Neural progenitor cell (in vitro differentiated cells): ENCODE results near the gene AMFR. TPM values are rescaled to one million over a fixed set of nuclear protein-coding genes. Genes with fewer than 3 reads are reported as not detected.

Experiments used
- DNase-seq: peaks from one replicate; pipeline ENCODE4 v3.0.0-alpha.2; 2016; ENCODE audit warnings: low spot score
- H2AFZ ChIP-seq: fragments of 200-600 bp; sonication (generic); replicated peaks from 2 replicates; pipeline ENCODE4 v1.6.1; 2016; ENCODE audit warnings: antibody characterized with exemption
- H3F3A ChIP-seq: fragments of 200-600 bp; sonication (generic); 2 replicates; pipeline ENCODE4 v1.6.1; 2016; ENCODE audit warnings: antibody characterized with exemption, low read depth
- H3K27ac ChIP-seq: fragments of 200-600 bp; sonication (generic); 2 replicates; pipeline ENCODE4 v1.5.1; 2016; ENCODE audit warnings: mild to moderate bottlenecking
- H3K27me3 ChIP-seq: fragments of 200-600 bp; sonication (generic); 2 replicates; pipeline ENCODE4 v1.6.1; 2016; ENCODE audit warnings: mild to moderate bottlenecking, moderate library complexity
- H3K36me3 ChIP-seq: fragments of 200-600 bp; sonication (generic); 2 replicates; pipeline ENCODE4 v1.5.1; 2016
- H3K4me1 ChIP-seq: fragments of 200-600 bp; sonication (generic); 2 replicates; pipeline ENCODE4 v1.6.1; 2016; ENCODE audit warnings: mixed run types
- H3K4me2 ChIP-seq: fragments of 200-600 bp; sonication (generic); 2 replicates; pipeline ENCODE4 v1.6.1; 2016
- H3K4me3 ChIP-seq: fragments of 200-600 bp; sonication (generic); 2 replicates; pipeline ENCODE4 v1.5.1; 2016
- H3K79me2 ChIP-seq: fragments of 200-600 bp; sonication (generic); 2 replicates; pipeline ENCODE4 v1.6.1; 2016; ENCODE audit warnings: low read depth
- H3K9ac ChIP-seq: fragments of 200-600 bp; sonication (generic); 2 replicates; pipeline ENCODE4 v1.6.1; 2016
- H3K9me3 ChIP-seq: fragments of 200-600 bp; sonication (generic); 2 replicates; pipeline ENCODE4 v1.5.1; 2016; ENCODE audit warnings: low read depth
- H4K20me1 ChIP-seq: fragments of 200-600 bp; sonication (generic); 2 replicates; pipeline ENCODE4 v1.6.1; 2016; ENCODE audit warnings: low read depth
- H3K27ac Mint-ChIP-seq: 3 replicates; pipeline ENCODE4 v1.8.0; 2021; ENCODE audit warnings: mixed read lengths
- H3K27me3 Mint-ChIP-seq: 2 replicates; pipeline ENCODE4 v1.8.0; 2022; ENCODE audit warnings: low read depth, mild to moderate bottlenecking, inconsistent platforms, moderate library complexity, mixed read lengths; ENCODE audit not compliant: insufficient read depth
- H3K36me3 Mint-ChIP-seq: 3 replicates; pipeline ENCODE4 v1.8.0; 2021; ENCODE audit warnings: mixed read lengths
- H3K4me1 Mint-ChIP-seq: 3 replicates; pipeline ENCODE4 v1.8.0; 2021; ENCODE audit warnings: mixed read lengths
- H3K4me3 Mint-ChIP-seq: 3 replicates; pipeline ENCODE4 v1.8.0; 2021; ENCODE audit warnings: mild to moderate bottlenecking, moderate library complexity, mixed read lengths
- H3K9me3 Mint-ChIP-seq: 3 replicates; pipeline ENCODE4 v1.8.0; 2020; ENCODE audit warnings: mixed read lengths
- EZH2 ChIP-seq: fragments of 200-600 bp; sonication (generic); IDR thresholded peaks from 2 replicates; pipeline ENCODE4 v1.6.1; 2017; ENCODE audit warnings: antibody characterized with exemption, mild to moderate bottlenecking, moderate library complexity
- EZH2phosphoT487 ChIP-seq: fragments of 200-600 bp; sonication (generic); IDR thresholded peaks from 2 replicates; pipeline ENCODE4 v1.6.1; 2017; ENCODE audit warnings: antibody characterized with exemption
- total RNA-seq: library from RNA; depleted of rRNA; stranded (reverse); fragments of >200 nt; gene quantifications from 2 replicates; pipeline ENCODE4 v1.2.3, GENCODE V29; 2015; ENCODE audit warnings: low replicate concordance
- TF ChIP-seq, protein P1 (sequence below): fragments of 200-600 bp; sonication (generic); IDR thresholded peaks from 2 replicates; pipeline ENCODE4 v1.5.1; 2017; ENCODE audit warnings: antibody characterized with exemption, mild to moderate bottlenecking

AMFR gene
- total RNA-seq, 1 donor from 2014 or later = 38.7 TPM

DNA sequence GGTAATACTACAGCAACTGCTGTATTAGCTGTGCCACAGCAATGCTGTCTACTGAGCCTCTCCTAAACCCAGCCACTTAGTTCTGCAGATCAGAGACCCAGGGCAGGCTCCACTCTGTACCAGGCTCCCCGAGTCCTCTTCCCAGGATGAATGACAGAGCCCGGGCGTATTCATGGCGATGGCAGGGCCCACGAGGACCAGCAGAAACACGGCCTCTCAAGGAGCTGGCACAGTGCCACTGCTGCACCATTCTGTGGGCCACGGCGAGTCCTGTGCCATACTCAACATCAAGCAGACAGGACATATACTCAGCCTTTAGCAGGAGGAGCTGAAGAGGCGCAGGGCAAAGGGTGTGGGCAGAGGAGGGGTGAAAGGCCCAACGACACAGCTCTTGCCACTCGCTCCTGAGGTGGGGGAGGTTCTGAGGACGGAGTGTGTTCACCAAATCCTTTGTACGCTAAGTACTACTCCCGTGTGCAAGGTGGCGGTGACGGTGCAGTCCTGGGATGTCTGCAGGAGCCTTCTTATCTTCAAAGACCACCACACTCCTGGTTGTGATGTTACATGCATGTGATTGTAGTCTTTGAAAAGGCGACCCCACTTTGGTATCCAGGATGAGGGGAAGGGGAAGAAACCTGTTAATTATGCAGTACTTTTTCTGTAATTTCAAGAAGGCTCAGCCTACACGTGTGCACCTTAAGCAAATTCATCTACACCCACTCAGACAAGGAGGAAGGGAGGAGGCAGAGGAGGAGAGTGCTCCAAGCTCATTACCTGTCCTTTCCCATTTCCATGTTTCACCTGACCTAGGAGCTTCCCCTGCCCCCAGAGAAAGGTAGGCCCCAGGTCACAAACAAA lies 98.0 kb downstream of the AMFR start:
- Histone ChIP-seq H3K4me3 (no peak overlapping the region), H3K9ac (no peak overlapping the region), H3K27me3 (no peaks in the 10 kb centered on the region), H3K36me3 (no peaks in the 10 kb centered on the region), H3K4me2 (no peak overlapping the region), H2AFZ (no peak overlapping the region), H4K20me1 (no peaks in the 10 kb centered on the region), H3K4me1 (no peaks in the 10 kb centered on the region), H3F3A (no peaks in the 10 kb centered on the region), H3K79me2 (no peaks in the 10 kb centered on the region), H3K9me3 (no peaks in the 10 kb centered on the region), H3K27ac (no peak overlapping the region)
- no peaks in the 10 kb centered on the region for H3K4me1 Mint-ChIP-seq
- TF ChIP-seq, protein P1, sequence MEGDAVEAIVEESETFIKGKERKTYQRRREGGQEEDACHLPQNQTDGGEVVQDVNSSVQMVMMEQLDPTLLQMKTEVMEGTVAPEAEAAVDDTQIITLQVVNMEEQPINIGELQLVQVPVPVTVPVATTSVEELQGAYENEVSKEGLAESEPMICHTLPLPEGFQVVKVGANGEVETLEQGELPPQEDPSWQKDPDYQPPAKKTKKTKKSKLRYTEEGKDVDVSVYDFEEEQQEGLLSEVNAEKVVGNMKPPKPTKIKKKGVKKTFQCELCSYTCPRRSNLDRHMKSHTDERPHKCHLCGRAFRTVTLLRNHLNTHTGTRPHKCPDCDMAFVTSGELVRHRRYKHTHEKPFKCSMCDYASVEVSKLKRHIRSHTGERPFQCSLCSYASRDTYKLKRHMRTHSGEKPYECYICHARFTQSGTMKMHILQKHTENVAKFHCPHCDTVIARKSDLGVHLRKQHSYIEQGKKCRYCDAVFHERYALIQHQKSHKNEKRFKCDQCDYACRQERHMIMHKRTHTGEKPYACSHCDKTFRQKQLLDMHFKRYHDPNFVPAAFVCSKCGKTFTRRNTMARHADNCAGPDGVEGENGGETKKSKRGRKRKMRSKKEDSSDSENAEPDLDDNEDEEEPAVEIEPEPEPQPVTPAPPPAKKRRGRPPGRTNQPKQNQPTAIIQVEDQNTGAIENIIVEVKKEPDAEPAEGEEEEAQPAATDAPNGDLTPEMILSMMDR = no peak
- no peak for TF ChIP-seq EZH2
- no peak for TF ChIP-seq EZH2phosphoT487
- peaks cover 6% of the 10 kb centered on the region for H3K27me3 Mint-ChIP-seq
- no peak for DNase-seq
- no peak overlapping the region for H3K4me3 Mint-ChIP-seq
- no peaks in the 10 kb centered on the region for H3K9me3 Mint-ChIP-seq
- peaks cover 2% of the 10 kb centered on the region for H3K36me3 Mint-ChIP-seq
- H3K27ac Mint-ChIP-seq = no peak overlapping the region

DNA sequence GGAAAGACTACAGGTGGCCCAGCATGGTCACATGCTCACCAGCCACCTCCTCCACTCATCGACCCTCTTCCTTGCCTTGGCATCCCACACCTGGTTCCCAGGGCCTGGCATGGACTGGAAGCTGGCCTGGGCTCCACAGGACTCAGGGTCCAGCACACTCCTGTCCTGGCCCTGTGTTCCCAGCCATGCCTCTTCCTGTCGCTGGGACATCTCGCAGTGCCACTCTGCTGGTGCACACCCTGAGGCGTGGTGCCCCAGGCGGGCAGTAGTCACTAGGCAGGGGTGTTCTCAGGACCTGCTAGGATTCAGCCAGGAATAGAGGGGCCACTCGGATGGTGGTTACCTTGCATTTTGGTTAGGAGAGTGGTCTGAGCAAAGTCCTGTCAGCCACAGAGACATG lies 99.4 kb downstream of the AMFR start:
- TF ChIP-seq EZH2phosphoT487 (no peak), EZH2 (no peak)
- TF ChIP-seq, protein P1 = no peak
- Histone ChIP-seq H3K9me3 (no peaks in the 10 kb centered on the region), H3K4me1 (no peaks in the 10 kb centered on the region), H3K79me2 (no peaks in the 10 kb centered on the region), H3K27me3 (no peaks in the 10 kb centered on the region), H3K9ac (no peak overlapping the region), H3K27ac (no peak overlapping the region), H3K4me2 (no peak overlapping the region), H3K4me3 (no peak overlapping the region), H4K20me1 (no peaks in the 10 kb centered on the region), H2AFZ (no peak overlapping the region), H3F3A (no peaks in the 10 kb centered on the region), H3K36me3 (no peaks in the 10 kb centered on the region)
- no peak overlapping the region for H3K4me3 Mint-ChIP-seq
- no peak for DNase-seq
- H3K27ac Mint-ChIP-seq = no peak overlapping the region
- no peaks in the 10 kb centered on the region for H3K36me3 Mint-ChIP-seq
- no peaks in the 10 kb centered on the region for H3K4me1 Mint-ChIP-seq
- no peaks in the 10 kb centered on the region for H3K9me3 Mint-ChIP-seq
- H3K27me3 Mint-ChIP-seq = peaks cover 4% of the 10 kb centered on the region

DNA sequence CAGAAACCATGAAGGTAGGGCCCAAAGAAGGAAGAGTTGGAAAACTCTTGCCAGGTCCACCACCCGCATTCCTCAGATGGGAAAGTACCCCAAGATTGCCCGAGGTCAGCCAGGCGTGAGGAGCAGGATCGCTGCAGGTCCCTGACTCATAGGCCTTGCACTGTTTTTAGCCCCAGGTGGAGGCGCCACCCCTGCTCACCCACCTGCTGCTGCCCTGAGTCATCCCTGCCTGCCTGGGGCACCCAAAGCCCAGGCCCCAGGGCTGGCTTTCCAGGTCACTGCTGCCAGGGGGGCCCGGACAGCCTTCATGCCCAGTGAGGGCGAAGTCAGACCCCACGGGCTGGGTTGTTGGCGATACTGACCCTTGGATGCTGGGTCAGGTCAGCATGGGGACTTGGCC lies 100.9 kb downstream of the AMFR start:
- DNase-seq = no peak
- Mint-ChIP-seq H3K4me1 (no peaks in the 10 kb centered on the region), H3K4me3 (no peak overlapping the region), H3K36me3 (no peaks in the 10 kb centered on the region), H3K27me3 (peaks cover 4% of the 10 kb centered on the region), H3K9me3 (no peaks in the 10 kb centered on the region), H3K27ac (peak overlapping the region; percentile 76)
- no peak overlapping the region for H3K9ac ChIP-seq
- H4K20me1 ChIP-seq = no peaks in the 10 kb centered on the region
- no peaks in the 10 kb centered on the region for H3K4me1 ChIP-seq
- H3K36me3 ChIP-seq = no peaks in the 10 kb centered on the region
- H3K4me2 ChIP-seq = no peak overlapping the region
- no peak overlapping the region for H3K4me3 ChIP-seq
- TF ChIP-seq, protein P1 = no peak
- TF ChIP-seq EZH2 (no peak), EZH2phosphoT487 (no peak)
- H3K9me3 ChIP-seq = no peaks in the 10 kb centered on the region
- H3K79me2 ChIP-seq = no peaks in the 10 kb centered on the region
- no peaks in the 10 kb centered on the region for H3F3A ChIP-seq
- no peak overlapping the region for H3K27ac ChIP-seq
- H2AFZ ChIP-seq = no peak overlapping the region
- no peaks in the 10 kb centered on the region for H3K27me3 ChIP-seq
